HEK293 (cell line): ENCODE data around the gene SMIM36.

Experiments used
- KLF8 ChIP-seq: fragments of 450-650 bp; formaldehyde crosslinking; IDR thresholded peaks from 2 replicates; pipeline ENCODE4 v1.5.1; 2016; ENCODE audit warnings: missing biosample characterization, missing genetic modification characterization
- OVOL3 ChIP-seq: fragments of 450-650 bp; formaldehyde crosslinking; IDR thresholded peaks from 2 replicates; pipeline ENCODE4 v1.5.1; 2016; ENCODE audit warnings: missing biosample characterization, missing genetic modification characterization
- PATZ1 ChIP-seq: fragments of 450-650 bp; formaldehyde crosslinking; IDR thresholded peaks from 2 replicates; pipeline ENCODE4 v1.5.1; 2016; ENCODE audit warnings: missing biosample characterization, missing genetic modification characterization
- PRDM1 ChIP-seq: fragments of 450-650 bp; formaldehyde crosslinking; IDR thresholded peaks from 2 replicates; pipeline ENCODE4; 2016; ENCODE audit warnings: missing biosample characterization, missing genetic modification characterization
- PRDM6 ChIP-seq: fragments of 450-650 bp; formaldehyde crosslinking; IDR thresholded peaks from 2 replicates; pipeline ENCODE4 v1.5.1; 2017; ENCODE audit warnings: missing biosample characterization, missing genetic modification characterization
- RBAK ChIP-seq: fragments of 450-650 bp; formaldehyde crosslinking; IDR thresholded peaks from 2 replicates; pipeline ENCODE4 v1.5.1; 2016; ENCODE audit warnings: missing biosample characterization, missing genetic modification characterization
- REPIN1 ChIP-seq: fragments of 450-650 bp; formaldehyde crosslinking; IDR thresholded peaks from 2 replicates; pipeline ENCODE4 v1.5.1; 2017; ENCODE audit warnings: missing biosample characterization, missing genetic modification characterization, low read depth
- SALL2 ChIP-seq: fragments of 450-650 bp; formaldehyde crosslinking; IDR thresholded peaks from 2 replicates; pipeline ENCODE4 v1.5.0; 2017; ENCODE audit warnings: missing biosample characterization, mild to moderate bottlenecking, missing genetic modification characterization, borderline replicate concordance
- SP2 ChIP-seq: fragments of 450-650 bp; formaldehyde crosslinking; IDR thresholded peaks from 2 replicates; pipeline ENCODE4 v1.5.1; 2016; ENCODE audit warnings: missing biosample characterization, missing genetic modification characterization
- SP3 ChIP-seq: fragments of 450-650 bp; formaldehyde crosslinking; IDR thresholded peaks from 2 replicates; pipeline ENCODE4 v1.5.1; 2016; ENCODE audit warnings: missing biosample characterization, missing genetic modification characterization
- SP7 ChIP-seq: fragments of 450-650 bp; formaldehyde crosslinking; IDR thresholded peaks from 2 replicates; pipeline ENCODE4 v1.5.1; 2016; ENCODE audit warnings: missing biosample characterization, missing genetic modification characterization
- YY2 ChIP-seq: fragments of 450-650 bp; formaldehyde crosslinking; IDR thresholded peaks from 2 replicates; pipeline ENCODE4 v1.5.1; 2016; ENCODE audit warnings: missing biosample characterization, missing genetic modification characterization
- ZBTB1 ChIP-seq: fragments of 450-650 bp; formaldehyde crosslinking; IDR thresholded peaks from 2 replicates; pipeline ENCODE4 v1.5.1; 2016; ENCODE audit warnings: missing biosample characterization, missing genetic modification characterization
- ZBTB17 ChIP-seq: fragments of 450-650 bp; formaldehyde crosslinking; IDR thresholded peaks from 2 replicates; pipeline ENCODE4 v1.5.1; 2016; ENCODE audit warnings: missing biosample characterization, missing genetic modification characterization
- ZBTB21 ChIP-seq: fragments of 450-650 bp; formaldehyde crosslinking; IDR thresholded peaks from 2 replicates; pipeline ENCODE4 v1.5.1; 2017; ENCODE audit warnings: missing biosample characterization, missing genetic modification characterization
- ZBTB44 ChIP-seq: fragments of 450-650 bp; IDR thresholded peaks from 2 replicates; pipeline ENCODE4 v1.5.1; 2018; ENCODE audit warnings: missing biosample characterization, mild to moderate bottlenecking, missing genetic modification characterization
- ZEB2 ChIP-seq: fragments of 450-650 bp; formaldehyde crosslinking; IDR thresholded peaks from 2 replicates; pipeline ENCODE4 v1.5.1; 2016; ENCODE audit warnings: missing biosample characterization, missing genetic modification characterization
- ZNF112 ChIP-seq: fragments of 450-650 bp; formaldehyde crosslinking; IDR thresholded peaks from 2 replicates; pipeline ENCODE4 v1.5.0; 2017; ENCODE audit warnings: missing biosample characterization, missing genetic modification characterization
- ZNF146 ChIP-seq: fragments of 450-650 bp; formaldehyde crosslinking; IDR thresholded peaks from 2 replicates; pipeline ENCODE4 v1.5.1; 2016; ENCODE audit warnings: missing biosample characterization, missing genetic modification characterization
- ZNF24 ChIP-seq: fragments of 450-650 bp; formaldehyde crosslinking; IDR thresholded peaks from 2 replicates; pipeline ENCODE4 v1.5.1; 2016; ENCODE audit warnings: missing biosample characterization, missing genetic modification characterization
- ZNF248 ChIP-seq: fragments of 450-650 bp; formaldehyde crosslinking; IDR thresholded peaks from 2 replicates; pipeline ENCODE4 v1.5.1; 2017; ENCODE audit warnings: missing biosample characterization, missing genetic modification characterization
- ZNF311 ChIP-seq: fragments of 450-650 bp; formaldehyde crosslinking; IDR thresholded peaks from 2 replicates; pipeline ENCODE4 v1.5.1; 2017; ENCODE audit warnings: missing biosample characterization, missing genetic modification characterization, borderline replicate concordance
- ZNF366 ChIP-seq: fragments of 450-650 bp; formaldehyde crosslinking; conservative IDR thresholded peaks from 2 replicates; pipeline ENCODE4 v1.5.1; 2016; ENCODE audit warnings: missing biosample characterization, missing genetic modification characterization
- ZNF416 ChIP-seq: fragments of 450-650 bp; formaldehyde crosslinking; IDR thresholded peaks from 2 replicates; pipeline ENCODE4 v1.5.1; 2016; ENCODE audit warnings: missing biosample characterization, missing genetic modification characterization
- ZNF423 ChIP-seq: fragments of 450-650 bp; formaldehyde crosslinking; IDR thresholded peaks from 2 replicates; pipeline ENCODE4 v1.5.1; 2016; ENCODE audit warnings: missing biosample characterization, missing genetic modification characterization
- ZNF585B ChIP-seq: fragments of 450-650 bp; formaldehyde crosslinking; IDR thresholded peaks from 2 replicates; pipeline ENCODE4 v1.5.1; 2016; ENCODE audit warnings: missing biosample characterization, missing genetic modification characterization
- ZNF747 ChIP-seq: fragments of 450-650 bp; formaldehyde crosslinking; IDR thresholded peaks from 2 replicates; pipeline ENCODE4 v1.5.1; 2016; ENCODE audit warnings: missing biosample characterization, missing genetic modification characterization
- ZNF776 ChIP-seq: fragments of 450-650 bp; formaldehyde crosslinking; IDR thresholded peaks from 2 replicates; pipeline ENCODE4 v1.5.0; 2017; ENCODE audit warnings: missing biosample characterization, missing genetic modification characterization, borderline replicate concordance
- ZNF792 ChIP-seq: fragments of 450-650 bp; formaldehyde crosslinking; IDR thresholded peaks from 2 replicates; pipeline ENCODE4 v1.5.1; 2016; ENCODE audit warnings: missing biosample characterization, missing genetic modification characterization
- ZNF837 ChIP-seq: fragments of 450-650 bp; formaldehyde crosslinking; IDR thresholded peaks from 2 replicates; pipeline ENCODE4 v1.5.1; 2016; ENCODE audit warnings: missing biosample characterization, missing genetic modification characterization
- TF ChIP-seq, protein P1 (sequence below): fragments of 450-650 bp; formaldehyde crosslinking; IDR thresholded peaks from 2 replicates; pipeline ENCODE4 v1.5.1; 2016; ENCODE audit warnings: missing biosample characterization, missing genetic modification characterization, borderline replicate concordance
- TF ChIP-seq, protein P2 (sequence below): fragments of 450-650 bp; formaldehyde crosslinking; IDR thresholded peaks from 2 replicates; pipeline ENCODE4 v1.5.1; 2016; ENCODE audit warnings: missing biosample characterization, missing genetic modification characterization

Gene SMIM36

DNA sequence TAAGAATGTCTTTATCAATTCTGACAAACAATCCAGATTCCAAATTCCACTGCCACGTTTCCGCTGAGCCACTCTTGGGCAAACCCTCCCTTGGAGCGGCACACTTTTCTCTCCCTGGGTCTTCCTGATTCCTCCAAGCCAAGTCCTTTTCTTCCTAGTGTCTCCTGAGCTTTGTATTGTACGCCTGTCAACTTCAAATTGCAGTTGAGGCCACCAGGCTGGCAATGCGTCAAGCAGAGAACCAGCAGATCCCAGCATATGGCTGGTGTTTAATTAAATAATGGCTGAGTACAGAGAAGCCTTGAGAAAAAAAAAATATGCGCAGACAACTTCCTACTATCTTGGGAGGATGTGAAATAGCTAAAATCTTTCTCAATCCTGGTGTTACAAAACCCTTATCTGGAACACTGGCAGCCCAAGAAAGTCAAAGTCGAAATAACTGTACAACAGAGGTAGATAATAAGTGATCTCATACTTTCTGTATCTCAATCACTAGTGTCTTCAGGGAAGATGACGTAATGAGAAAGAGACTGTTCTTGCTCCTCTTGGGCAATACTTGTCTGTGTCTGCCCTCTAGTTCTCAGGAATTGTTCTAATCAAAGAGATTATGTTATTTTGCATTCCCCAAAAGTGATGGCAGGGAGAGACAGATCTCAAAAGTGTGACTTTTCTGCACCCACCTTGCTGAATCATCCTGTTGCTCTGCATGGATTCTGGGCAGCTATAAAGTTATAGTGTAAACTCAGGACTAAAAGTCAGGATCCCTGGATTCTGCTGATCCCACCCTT lies 15.0 kb downstream of the SMIM36 start (continued):
- TF ChIP-seq PRDM6 (tag by site-specific recombination) (peak; percentile 42; the same call in 1 of the 2 replicates), KLF8 (tag by site-specific recombination) (no peak), SALL2 (tag by site-specific recombination) (no peak), ZNF24 (tag by site-specific recombination) (peak; percentile 53), ZNF146 (no peak), ZNF837 (tag by site-specific recombination) (no peak), ZNF585B (tag by site-specific recombination) (no peak), PRDM1 (tag by site-specific recombination) (peak; percentile 59), ZNF776 (no peak), ZNF311 (tag by site-specific recombination) (no peak), ZNF112 (tag by site-specific recombination) (no peak), ZNF747 (tag by site-specific recombination) (no peak), ZEB2 (tag by site-specific recombination) (peak; percentile 44; the same call in 1 of the 2 replicates), SP7 (tag by site-specific recombination) (no peak), ZNF366 (peak; percentile 74; the same call in 1 of the 2 replicates), SP2 (tag by site-specific recombination) (no peak), ZBTB1 (no peak), ZNF423 (no peak), ZNF792 (tag by site-specific recombination) (no peak), PATZ1 (tag by site-specific recombination) (no peak), RBAK (no peak), SP3 (tag by site-specific recombination) (no peak), ZNF248 (no peak), YY2 (tag by site-specific recombination) (no peak), OVOL3 (no peak), ZNF416 (no peak), ZBTB17 (tag by site-specific recombination) (peak; percentile 42; the same call in 1 of the 2 replicates), ZBTB21 (tag by site-specific recombination) (peak; percentile 89), REPIN1 (tag by site-specific recombination) (no peak), ZBTB44 (tag by site-specific recombination) (no peak)
- TF ChIP-seq, protein P1, sequence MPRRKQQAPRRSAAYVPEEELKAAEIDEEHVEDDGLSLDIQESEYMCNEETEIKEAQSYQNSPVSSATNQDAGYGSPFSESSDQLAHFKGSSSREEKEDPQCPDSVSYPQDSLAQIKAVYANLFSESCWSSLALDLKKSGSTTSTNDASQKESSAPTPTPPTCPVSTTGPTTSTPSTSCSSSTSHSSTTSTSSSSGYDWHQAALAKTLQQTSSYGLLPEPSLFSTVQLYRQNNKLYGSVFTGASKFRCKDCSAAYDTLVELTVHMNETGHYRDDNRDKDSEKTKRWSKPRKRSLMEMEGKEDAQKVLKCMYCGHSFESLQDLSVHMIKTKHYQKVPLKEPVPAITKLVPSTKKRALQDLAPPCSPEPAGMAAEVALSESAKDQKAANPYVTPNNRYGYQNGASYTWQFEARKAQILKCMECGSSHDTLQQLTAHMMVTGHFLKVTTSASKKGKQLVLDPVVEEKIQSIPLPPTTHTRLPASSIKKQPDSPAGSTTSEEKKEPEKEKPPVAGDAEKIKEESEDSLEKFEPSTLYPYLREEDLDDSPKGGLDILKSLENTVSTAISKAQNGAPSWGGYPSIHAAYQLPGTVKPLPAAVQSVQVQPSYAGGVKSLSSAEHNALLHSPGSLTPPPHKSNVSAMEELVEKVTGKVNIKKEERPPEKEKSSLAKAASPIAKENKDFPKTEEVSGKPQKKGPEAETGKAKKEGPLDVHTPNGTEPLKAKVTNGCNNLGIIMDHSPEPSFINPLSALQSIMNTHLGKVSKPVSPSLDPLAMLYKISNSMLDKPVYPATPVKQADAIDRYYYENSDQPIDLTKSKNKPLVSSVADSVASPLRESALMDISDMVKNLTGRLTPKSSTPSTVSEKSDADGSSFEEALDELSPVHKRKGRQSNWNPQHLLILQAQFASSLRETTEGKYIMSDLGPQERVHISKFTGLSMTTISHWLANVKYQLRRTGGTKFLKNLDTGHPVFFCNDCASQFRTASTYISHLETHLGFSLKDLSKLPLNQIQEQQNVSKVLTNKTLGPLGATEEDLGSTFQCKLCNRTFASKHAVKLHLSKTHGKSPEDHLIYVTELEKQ (tag by site-specific recombination) = peak; percentile 60; the same call in 1 of the 2 replicates
- TF ChIP-seq, protein P2, sequence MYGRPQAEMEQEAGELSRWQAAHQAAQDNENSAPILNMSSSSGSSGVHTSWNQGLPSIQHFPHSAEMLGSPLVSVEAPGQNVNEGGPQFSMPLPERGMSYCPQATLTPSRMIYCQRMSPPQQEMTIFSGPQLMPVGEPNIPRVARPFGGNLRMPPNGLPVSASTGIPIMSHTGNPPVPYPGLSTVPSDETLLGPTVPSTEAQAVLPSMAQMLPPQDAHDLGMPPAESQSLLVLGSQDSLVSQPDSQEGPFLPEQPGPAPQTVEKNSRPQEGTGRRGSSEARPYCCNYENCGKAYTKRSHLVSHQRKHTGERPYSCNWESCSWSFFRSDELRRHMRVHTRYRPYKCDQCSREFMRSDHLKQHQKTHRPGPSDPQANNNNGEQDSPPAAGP = no peak
